HCT116 (cell line): Measurements from ENCODE around the gene THSD7A. TPM values are rescaled to one million over a fixed set of nuclear protein-coding genes. Genes with fewer than 3 reads are reported as not detected.

Experiments used
- ATAC-seq: fragments of 200-7000 bp; cut with Tn5 transposase; 2 replicates; pipeline ENCODE4 v1.9.1; 2020; ENCODE audit warnings: mild to moderate bottlenecking, moderate library complexity
- BruUV-seq: library from RNA; stranded (reverse); fragments of 400-500 nt; replicated peaks from 2 replicates; lab custom pipeline; 2021; lab: Mats Ljungman, UMichigan
- CTCF ChIA-PET: fragments of 300-600 bp; sonication (Branson Sonifier 250); formaldehyde crosslinking; loops from one replicate; lab custom pipeline; 2021; ENCODE audit warnings: antibody characterized with exemption; lab: Charles Lee
- POLR2A ChIA-PET: fragments of 300-600, 350-600 bp; sonication (Branson Sonifier 250); formaldehyde crosslinking; loops from one replicate; lab custom pipeline; 2021; ENCODE audit warnings: antibody characterized with exemption; lab: Charles Lee
- RAD21 ChIA-PET, 2 experiments: fragments of 300-600 bp; sonication (Branson Sonifier 250); formaldehyde crosslinking; loops; one replicate each; lab custom pipeline; 2023; ENCODE audit warnings: low total read pairs in 2 of 2; ENCODE audit not compliant: uncharacterized antibody in 2 of 2, unreplicated experiment in 2 of 2, low non-redundant PET in 1 of 2; lab: Charles Lee
- DNase-seq: peaks from one replicate; pipeline ENCODE4 v3.0.0-alpha.2; 2010; ENCODE audit warnings: low read depth, low spot score
- H2AFZ ChIP-seq: fragments of 200-600 bp; shearing (Covaris generic), sonication (generic); 2 replicates; pipeline ENCODE4 v1.6.1; 2017; ENCODE audit warnings: low read depth, mixed run types, mixed read lengths, antibody characterized with exemption, low read length; ENCODE audit not compliant: poor library complexity, severe bottlenecking
- H3K27ac ChIP-seq: 2 replicates; pipeline ENCODE4 v1.5.1; 2012; ENCODE audit warnings: low read depth, low read length
- H3K27me3 ChIP-seq: fragments of 200-600 bp; sonication (generic); 2 replicates; pipeline ENCODE4 v1.6.1; 2016; ENCODE audit warnings: mixed run types, low read length, mixed read lengths; ENCODE audit not compliant: insufficient read depth
- H3K36me3 ChIP-seq, 2 experiments: fragments of 200-500 bp in 1 of 2; fragments of 200-600 bp in 1 of 2; sonication (Bioruptor generic) in 1 of 2; sonication (generic) in 1 of 2; 2 replicates each; pipeline versions ENCODE4 v1.5.1 to v1.6.1; 2014 to 2016; ENCODE audit warnings: low read length in 2 of 2, inconsistent platforms in 1 of 2, mixed read lengths in 1 of 2, mixed run types in 1 of 2; ENCODE audit not compliant: insufficient read depth in 2 of 2, control insufficient read depth in 1 of 2
- H3K4me1 ChIP-seq, 2 experiments: fragments of 200-600 bp in 1 of 2; sonication (generic) in 1 of 2; 2 replicates each; pipeline versions ENCODE4 v1.5.1 to v1.6.1; 2012 to 2017; ENCODE audit warnings: low read length in 2 of 2, inconsistent platforms in 1 of 2, mild to moderate bottlenecking in 1 of 2, mixed read lengths in 1 of 2, mixed run types in 1 of 2, moderate library complexity in 1 of 2; ENCODE audit not compliant: insufficient read depth in 2 of 2, control insufficient read depth in 1 of 2
- H3K4me2 ChIP-seq: fragments of 200-600 bp; sonication (generic); 2 replicates; pipeline ENCODE4 v1.6.1; 2017; ENCODE audit warnings: mixed run types, low read length, mixed read lengths
- H3K4me3 ChIP-seq, 2 experiments: fragments of 200-600 bp in 1 of 2; sonication (generic) in 1 of 2; replicated peaks in 1 of 2; 2 replicates each; pipeline ENCODE4 v1.5.1; 2011 to 2016; ENCODE audit warnings: low read length in 2 of 2, control low read depth in 1 of 2, low read depth in 1 of 2, mild to moderate bottlenecking in 1 of 2, mixed read lengths in 1 of 2, mixed run types in 1 of 2
- H3K79me2 ChIP-seq: fragments of 200-600 bp; sonication (generic); 2 replicates; pipeline ENCODE4 v1.6.1; 2017; ENCODE audit warnings: mild to moderate bottlenecking, mixed run types, low read length, moderate library complexity, mixed read lengths; ENCODE audit not compliant: insufficient read depth
- H3K9ac ChIP-seq: fragments of 200-600 bp; sonication (generic); 2 replicates; pipeline ENCODE4 v1.6.1; 2016; ENCODE audit warnings: low read length, mixed read lengths
- H3K9me2 ChIP-seq: fragments of 200-600 bp; sonication (generic), shearing (Covaris generic); 2 replicates; pipeline ENCODE4 v1.6.1; 2017; ENCODE audit warnings: mixed run types, mild to moderate bottlenecking, moderate library complexity; ENCODE audit not compliant: insufficient read depth
- H3K9me3 ChIP-seq, 2 experiments: fragments of 200-500 bp in 1 of 2; fragments of 200-600 bp in 1 of 2; sonication (Bioruptor generic) in 1 of 2; sonication (generic) in 1 of 2; 2 replicates each; pipeline ENCODE4 v1.6.1; 2014 to 2017; ENCODE audit warnings: low read length in 2 of 2, mixed read lengths in 2 of 2, inconsistent platforms in 1 of 2, low read depth in 1 of 2, mild to moderate bottlenecking in 1 of 2, mixed run types in 1 of 2, moderate library complexity in 1 of 2; ENCODE audit not compliant: control insufficient read depth in 1 of 2, insufficient read depth in 1 of 2
- H4K20me1 ChIP-seq: fragments of 200-600 bp; sonication (generic), shearing (Covaris generic); 2 replicates; pipeline ENCODE4 v1.6.1; 2017; ENCODE audit warnings: mixed run types, mild to moderate bottlenecking, moderate library complexity; ENCODE audit not compliant: insufficient read depth
- ATF3 ChIP-seq: IDR thresholded peaks from 2 replicates; pipeline ENCODE4 v1.6.1; 2012
- CBX3 ChIP-seq: IDR thresholded peaks from 2 replicates; pipeline ENCODE4 v1.6.1; 2012; ENCODE audit warnings: low read depth
- CEBPB ChIP-seq: IDR thresholded peaks from 2 replicates; pipeline ENCODE4 v1.6.1; 2012; ENCODE audit warnings: low read depth
- CTCF ChIP-seq, 3 experiments: fragments of 200-600 bp in 1 of 3; sonication (generic) in 1 of 3; IDR thresholded peaks in 2 of 3; conservative IDR thresholded peaks in 1 of 3; 2 replicates each; pipeline ENCODE4 v1.5.1; 2012 to 2017; ENCODE audit warnings: low read depth in 2 of 3, low read length in 2 of 3, antibody characterized with exemption in 1 of 3, borderline replicate concordance in 1 of 3, control low read depth in 1 of 3, mild to moderate bottlenecking in 1 of 3, mixed read lengths in 1 of 3, mixed run types in 1 of 3, moderate library complexity in 1 of 3; ENCODE audit not compliant: insufficient read depth in 1 of 3
- ELF1 ChIP-seq: IDR thresholded peaks from 2 replicates; pipeline ENCODE4 v1.6.1; 2012; ENCODE audit warnings: low read depth, borderline replicate concordance
- EZH2phosphoT487 ChIP-seq: fragments of 200-600 bp; IDR thresholded peaks from 2 replicates; pipeline ENCODE4 v1.6.1; 2018; ENCODE audit warnings: antibody characterized with exemption, borderline replicate concordance
- FOSL1 ChIP-seq: IDR thresholded peaks from 2 replicates; pipeline ENCODE4 v1.6.1; 2012; ENCODE audit warnings: low read depth
- JUND ChIP-seq: IDR thresholded peaks from 2 replicates; pipeline ENCODE4 v1.6.1; 2012
- MAX ChIP-seq: IDR thresholded peaks from 2 replicates; pipeline ENCODE4 v1.6.1; 2012
- POLR2A ChIP-seq: IDR thresholded peaks from 2 replicates; pipeline ENCODE4 v1.7.0; 2011; ENCODE audit warnings: borderline replicate concordance; ENCODE audit not compliant: insufficient read depth, insufficient read length; ENCODE audit errors: extremely low read depth
- POLR2AphosphoS5 ChIP-seq: IDR thresholded peaks from 2 replicates; pipeline ENCODE4 v1.6.1; 2011; ENCODE audit warnings: mild to moderate bottlenecking, low read depth, low read length, moderate library complexity
- RAD21 ChIP-seq: IDR thresholded peaks from 2 replicates; pipeline ENCODE4 v1.6.1; 2012; ENCODE audit warnings: low read depth, mild to moderate bottlenecking
- SP1 ChIP-seq: IDR thresholded peaks from 2 replicates; pipeline ENCODE4 v1.6.1; 2012; ENCODE audit warnings: low read depth
- SRF ChIP-seq: IDR thresholded peaks from 2 replicates; pipeline ENCODE4 v1.6.1; 2012; ENCODE audit warnings: low read depth
- TCF7L2 ChIP-seq: IDR thresholded peaks from 2 replicates; pipeline ENCODE4 v1.7.0; 2011; ENCODE audit warnings: borderline replicate concordance, inconsistent platforms; ENCODE audit not compliant: insufficient read depth, insufficient read length; ENCODE audit errors: extremely low read depth
- intact Hi-C: fragments of 100-400 bp; cut with micrococcal nuclease; formaldehyde crosslinking; loops from 2 replicates; pipeline ENCODE4 v1.10.0; 2022
- total RNA-seq: library from RNA; stranded (reverse); gene quantifications from one replicate; pipeline ENCODE4 v1.2.1, GENCODE V29; 2021; ENCODE audit not compliant: unreplicated experiment

Gene THSD7A
- total RNA-seq, 1 experiment from 2014 or later = 0.05 TPM

- no peak overlapping the region for H3K27ac ChIP-seq
- no peaks in the 10 kb centered on the region for H3K36me3 ChIP-seq
- no peaks in the 10 kb centered on the region for H3K9me2 ChIP-seq
- peak overlapping the region; percentile 5 for H2AFZ ChIP-seq
- POLR2A ChIA-PET = no interaction called here
- TF ChIP-seq RAD21 = peak; percentile 82
- TF ChIP-seq ATF3 = no peak
- TF ChIP-seq CTCF (IDR thresholded peaks at IDR 0.05 in 2 of 3, conservative IDR thresholded peaks at IDR 0.05 in 1 of 3; ENCODE audit: borderline replicate concordance in 1 of 3, insufficient read depth in 1 of 3, low read depth in 2 of 3, low read length in 2 of 3) = peak; percentile 57 to 78 (median 71)
- ATAC-seq (peak; percentile 73), DNase-seq (peak; percentile 53)
- no TSS peak for BruUV-seq
- no peaks in the 10 kb centered on the region for H3K4me1 ChIP-seq
- no peak overlapping the region for H3K4me3 ChIP-seq
- intact Hi-C loops = loop anchor here (1.0 to 5.0 kb wide), 5 partner anchors 403 to 1195 kb away; no protein-coding TSS in a partner anchor
- no peak overlapping the region for H3K4me2 ChIP-seq
- no peaks in the 10 kb centered on the region for H3K27me3 ChIP-seq
- no peaks in the 10 kb centered on the region for H4K20me1 ChIP-seq
- RAD21 ChIA-PET = interaction anchor here in 1 of 2 experiments (0.6 kb wide), 1 partner anchor 496 kb away, joined by 3 read pairs; no protein-coding TSS in a partner anchor
- no peaks in the 10 kb centered on the region for H3K9me3 ChIP-seq
- H3K9ac ChIP-seq = no peak overlapping the region
- no peaks in the 10 kb centered on the region for H3K79me2 ChIP-seq
- CTCF ChIA-PET = interaction anchor here (0.7 to 1.3 kb wide), 4 partner anchors 133 to 1063 kb away, joined by 3 to 4 read pairs (median 4); no protein-coding TSS in a partner anchor
Observed at GRCh38 chr7:11427686-11428273, 404.2 kb downstream of the THSD7A start.

- H3K9me3 ChIP-seq = no peaks in the 10 kb centered on the region
- H3K4me1 ChIP-seq = no peaks in the 10 kb centered on the region
- no peak overlapping the region for H3K4me2 ChIP-seq
- no peak overlapping the region for H3K27ac ChIP-seq
- DNase-seq = no peak
- no peak overlapping the region for H3K9ac ChIP-seq
- no peak overlapping the region for H3K4me3 ChIP-seq
- ChIA-PET CTCF (no interaction called here), RAD21 (no interaction called here), POLR2A (no interaction called here)
- H3K27me3 ChIP-seq = no peaks in the 10 kb centered on the region
- H4K20me1 ChIP-seq = no peaks in the 10 kb centered on the region
- H3K79me2 ChIP-seq = no peaks in the 10 kb centered on the region
- no peak overlapping the region for H2AFZ ChIP-seq
- BruUV-seq = no TSS peak
- intact Hi-C loops = no loop called here
- H3K36me3 ChIP-seq = no peaks in the 10 kb centered on the region
- no peaks in the 10 kb centered on the region for H3K9me2 ChIP-seq
- no peak for ATAC-seq
- no peak for TF ChIP-seq ATF3
- no peak for TF ChIP-seq FOSL1
- TF ChIP-seq ELF1 = no peak
- no peak for TF ChIP-seq POLR2A
- no peak for TF ChIP-seq SP1
- TF ChIP-seq CEBPB = no peak
- TF ChIP-seq POLR2AphosphoS5 = no peak
- no peak for TF ChIP-seq MAX
- TF ChIP-seq SRF = no peak
- TF ChIP-seq RAD21 = no peak
- TF ChIP-seq JUND = no peak
- no peak for TF ChIP-seq EZH2phosphoT487
- TF ChIP-seq CBX3 = no peak
- no peak for TF ChIP-seq TCF7L2
Observed at GRCh38 chr7:11424006-11424405, 408.0 kb downstream of the THSD7A start.
